ENCODE measurements around the gene DLX5. TPM values are rescaled to one million over a fixed set of nuclear protein-coding genes. Genes with fewer than 3 reads are reported as not detected.

The DLX5 gene
- total RNA-seq, 4 donors from 2014 or later: 20.9 to 45.9 (median 35.3) TPM

DNA sequence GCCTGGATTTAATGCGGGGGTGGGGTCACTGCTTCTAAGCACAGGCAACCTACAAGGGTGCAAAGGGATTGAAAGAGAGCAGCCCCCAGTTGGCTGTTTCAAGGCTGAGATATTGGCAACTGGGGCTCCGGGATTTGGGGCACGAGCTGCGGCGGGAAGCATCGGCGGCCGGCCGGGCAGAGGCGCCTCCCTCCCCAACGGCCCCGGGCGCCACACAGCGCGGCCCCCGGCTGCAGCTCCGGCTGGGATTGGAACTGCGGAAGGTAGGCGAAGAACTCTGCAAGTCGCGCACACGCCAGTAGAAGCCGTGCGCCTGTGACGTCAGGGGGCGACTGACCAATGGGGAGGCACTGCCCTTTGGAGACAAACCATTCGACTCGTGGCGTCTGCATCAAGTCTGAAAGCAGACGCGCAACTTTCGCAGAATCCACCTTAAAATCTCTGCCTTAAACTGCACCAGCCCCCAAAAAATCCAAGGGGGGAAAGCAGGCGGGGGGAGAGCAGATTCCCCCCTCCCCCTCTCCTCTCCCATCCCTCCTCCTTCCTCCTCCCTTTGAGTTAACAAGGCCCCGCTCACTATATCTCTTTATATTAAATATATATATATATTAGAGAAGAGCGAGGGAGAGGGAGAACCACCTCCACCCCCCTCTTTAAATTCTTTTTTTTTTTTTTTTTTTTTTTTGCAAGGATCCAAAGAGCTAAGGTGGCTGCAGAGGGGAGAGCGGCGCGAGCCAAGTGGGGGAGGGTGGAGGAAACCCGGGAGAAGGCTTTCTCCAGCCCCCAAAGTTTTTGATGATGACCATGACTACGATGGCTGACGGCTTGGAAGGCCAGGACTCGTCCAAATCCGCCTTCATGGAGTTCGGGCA is 19.2 kb downstream of the DLX5 start, which contains the start of gene DLX6:
DLX6 (plus strand) TSS at position 371 of the 872 bp plus-strand sequence; CDS start at position 796, 425 bp downstream.
- no peak for DNase-seq (ENCODE audit: low spot score in 2 of 2)
- TF ChIP-seq, protein P1, sequence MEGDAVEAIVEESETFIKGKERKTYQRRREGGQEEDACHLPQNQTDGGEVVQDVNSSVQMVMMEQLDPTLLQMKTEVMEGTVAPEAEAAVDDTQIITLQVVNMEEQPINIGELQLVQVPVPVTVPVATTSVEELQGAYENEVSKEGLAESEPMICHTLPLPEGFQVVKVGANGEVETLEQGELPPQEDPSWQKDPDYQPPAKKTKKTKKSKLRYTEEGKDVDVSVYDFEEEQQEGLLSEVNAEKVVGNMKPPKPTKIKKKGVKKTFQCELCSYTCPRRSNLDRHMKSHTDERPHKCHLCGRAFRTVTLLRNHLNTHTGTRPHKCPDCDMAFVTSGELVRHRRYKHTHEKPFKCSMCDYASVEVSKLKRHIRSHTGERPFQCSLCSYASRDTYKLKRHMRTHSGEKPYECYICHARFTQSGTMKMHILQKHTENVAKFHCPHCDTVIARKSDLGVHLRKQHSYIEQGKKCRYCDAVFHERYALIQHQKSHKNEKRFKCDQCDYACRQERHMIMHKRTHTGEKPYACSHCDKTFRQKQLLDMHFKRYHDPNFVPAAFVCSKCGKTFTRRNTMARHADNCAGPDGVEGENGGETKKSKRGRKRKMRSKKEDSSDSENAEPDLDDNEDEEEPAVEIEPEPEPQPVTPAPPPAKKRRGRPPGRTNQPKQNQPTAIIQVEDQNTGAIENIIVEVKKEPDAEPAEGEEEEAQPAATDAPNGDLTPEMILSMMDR (IDR thresholded peaks at IDR 0.05): no peak
- no peak for TF ChIP-seq POLR2A (IDR thresholded peaks at IDR 0.05)
- intact Hi-C loops (cut with DNase I; ENCODE audit: low total_unique reads): no loop called here
- H3K4me3 ChIP-seq (ENCODE audit: low read depth, poor library complexity, severe bottlenecking): no peak within 1 kb of the TSS
- WGBS, 2 donors: 2 to 3% methylated on average over 43 of the region's 44 CpGs

DNA sequence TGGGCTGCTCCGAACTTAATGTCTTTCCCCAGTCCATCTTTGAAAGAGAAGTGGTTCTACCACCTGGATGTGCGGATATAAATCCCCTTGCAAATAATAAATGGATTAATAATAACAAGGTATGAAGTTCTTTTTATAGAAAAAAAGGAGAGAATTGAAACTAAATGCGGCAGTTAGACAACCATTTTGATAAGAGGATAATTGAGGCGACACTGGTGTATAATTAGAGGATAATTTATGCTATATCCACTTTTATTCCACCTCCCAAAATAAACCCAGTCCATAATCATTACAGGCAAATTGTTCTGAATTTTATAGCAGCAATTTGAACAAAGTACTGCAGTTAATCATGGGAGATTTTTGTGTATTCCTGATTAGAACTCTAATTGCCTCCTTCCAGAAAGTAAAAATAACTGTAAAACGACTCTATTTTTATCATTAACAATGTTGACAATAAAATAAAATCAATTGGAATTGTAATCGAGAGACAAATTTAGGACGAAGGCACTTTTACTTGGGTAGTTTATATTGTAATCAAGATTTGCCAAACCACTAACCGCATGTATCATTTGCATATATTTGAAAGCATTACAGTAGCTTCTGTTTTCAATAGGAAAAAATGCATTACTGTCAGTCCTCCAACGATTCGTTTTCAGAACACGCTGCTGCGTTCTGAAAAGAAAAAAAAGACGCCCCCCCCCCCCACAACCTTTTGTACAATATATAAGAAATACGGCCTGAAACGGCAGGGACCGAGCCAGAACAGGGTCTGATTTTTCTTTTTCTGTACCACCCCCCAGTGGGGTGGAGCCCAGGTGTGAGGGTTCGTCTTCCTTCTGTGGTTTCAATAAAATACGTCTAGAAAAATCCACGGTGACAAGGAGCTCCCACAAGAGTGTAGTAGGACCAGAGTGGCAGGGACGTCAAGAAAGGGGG is 20.1 kb downstream of the DLX5 start:
- TF ChIP-seq, protein P1 (IDR thresholded peaks at IDR 0.05): no peak
- TF ChIP-seq POLR2A (IDR thresholded peaks at IDR 0.05): no peak
- WGBS, 2 donors: 8 to 9% methylated on average over 20 of the region's 20 CpGs
- no peak overlapping the region for H3K4me3 ChIP-seq (ENCODE audit: low read depth, poor library complexity, severe bottlenecking)
- DNase-seq (ENCODE audit: low spot score in 2 of 2): no peak
- intact Hi-C loops (cut with DNase I; ENCODE audit: low total_unique reads): no loop called here

DNA sequence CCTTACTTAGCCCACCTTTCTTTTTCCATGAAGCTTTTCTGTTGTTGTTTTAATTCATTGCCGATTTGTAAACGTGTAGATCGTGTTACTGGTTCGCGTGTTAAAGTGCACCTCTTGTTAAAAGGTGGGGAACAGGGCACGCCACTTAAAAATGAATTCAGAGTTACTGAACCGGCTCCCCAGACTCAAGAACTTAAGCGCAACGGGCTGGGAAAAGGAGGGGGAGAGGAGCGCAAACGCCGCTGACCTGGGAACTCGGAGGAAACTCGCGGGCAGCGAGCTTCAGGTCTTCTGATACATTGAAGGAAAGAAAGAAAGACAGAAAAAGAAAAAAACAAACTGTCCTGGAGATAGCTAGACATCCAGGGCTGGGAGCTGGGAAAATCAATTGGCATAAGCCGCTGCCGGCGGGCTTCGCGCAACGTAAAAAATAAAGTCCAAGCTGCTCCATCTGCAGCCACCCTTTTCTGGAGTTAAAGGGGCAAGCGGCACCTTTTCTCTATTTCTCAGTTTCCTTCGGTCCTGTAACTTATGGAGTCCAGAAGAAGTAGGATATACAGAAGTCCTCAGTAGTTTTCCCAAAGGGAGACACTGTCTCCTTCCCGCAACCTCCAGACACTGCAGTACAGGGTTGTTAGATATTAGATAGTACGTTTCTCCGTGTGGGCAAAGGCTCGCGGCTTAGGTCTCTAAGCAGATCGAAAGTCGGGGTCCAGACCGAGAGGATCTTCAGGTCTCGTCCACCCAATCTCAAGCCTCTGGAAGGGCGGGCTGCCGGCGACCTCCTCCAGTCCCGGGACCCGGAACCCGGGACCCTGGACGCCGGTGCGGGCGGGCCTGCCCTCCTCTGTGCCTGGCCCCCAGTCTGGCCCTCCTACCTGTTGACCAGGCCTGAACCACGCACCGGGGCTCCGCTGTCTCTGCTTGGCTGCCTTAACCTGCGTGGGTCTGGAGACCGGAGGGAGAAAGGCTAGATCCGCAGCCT is 21.1 kb downstream of the DLX5 start:
- intact Hi-C loops (cut with DNase I; ENCODE audit: low total_unique reads): no loop called here
- TF ChIP-seq, protein P1 (IDR thresholded peaks at IDR 0.05): no peak
- no peak for TF ChIP-seq POLR2A (IDR thresholded peaks at IDR 0.05)
- no peak overlapping the region for H3K4me3 ChIP-seq (ENCODE audit: low read depth, poor library complexity, severe bottlenecking)
- DNase-seq (ENCODE audit: low spot score in 2 of 2): no peak
- WGBS, 2 donors: 6 to 12% methylated on average over 37 to 48 of the region's 49 CpGs

DNA sequence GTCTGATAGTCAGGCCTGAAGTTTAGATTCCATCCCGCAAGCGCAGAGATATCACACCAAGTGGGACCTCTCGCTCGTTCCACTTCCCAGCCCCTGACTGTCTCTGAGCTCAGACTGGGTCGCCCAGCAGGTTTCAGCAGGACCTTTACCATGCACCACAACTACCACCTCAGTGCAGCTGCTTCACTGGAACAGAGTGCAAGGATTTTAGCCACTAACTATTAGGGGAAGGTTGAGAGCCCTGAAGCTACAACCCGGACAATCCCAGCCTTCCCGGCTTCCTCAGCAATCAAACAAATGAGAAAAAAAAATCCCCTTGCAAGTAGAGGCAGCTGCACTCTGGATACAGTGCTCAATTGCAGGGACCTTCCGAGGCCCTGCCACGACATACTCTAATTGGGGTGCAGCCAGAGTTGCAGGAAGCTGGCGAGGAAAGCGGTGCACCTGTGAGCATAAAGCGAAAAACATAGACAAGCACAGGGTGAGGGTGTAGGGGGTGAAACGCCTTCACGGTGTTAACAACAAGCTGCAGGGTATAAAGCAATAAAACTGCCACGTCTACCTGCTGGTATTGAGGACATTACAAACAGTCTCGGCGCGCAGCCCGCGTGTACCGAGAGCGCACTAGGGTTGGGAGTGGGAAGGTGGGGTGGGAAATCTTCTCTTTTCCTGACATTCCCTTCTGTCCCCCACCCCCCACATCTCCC is 21.9 kb downstream of the DLX5 start:
- TF ChIP-seq, protein P1 (IDR thresholded peaks at IDR 0.05): no peak
- TF ChIP-seq POLR2A (IDR thresholded peaks at IDR 0.05): no peak
- 19 to 24% methylated on average over 22 of the region's 22 CpGs for WGBS, 2 donors
- DNase-seq (ENCODE audit: low spot score in 2 of 2): no peak
- intact Hi-C loops (cut with DNase I; ENCODE audit: low total_unique reads): no loop called here
- no peak overlapping the region for H3K4me3 ChIP-seq (ENCODE audit: low read depth, poor library complexity, severe bottlenecking)
